Spleen (tissue), 13 donors: Measurements from ENCODE around the gene WDR48. TPM values are rescaled to one million over a fixed set of nuclear protein-coding genes. Genes with fewer than 3 reads are reported as not detected.
A peak's percentile ranks its signal among the peaks of the same experiment; 100 is the strongest.

Source experiments
- DNase-seq: peaks from one replicate; pipeline ENCODE4 v3.0.0-alpha.2; 2020
- H3K27ac ChIP-seq, 8 donors: fragments of 200-600 bp; sonication (generic) in 7 of 8; 1 replicate in 4 of 8; 2 replicates in 4 of 8; pipeline versions ENCODE4 v1.5.0 to v1.8.0; 2016 to 2021; ENCODE audit warnings: inconsistent platforms in 4 of 8, mild to moderate bottlenecking in 4 of 8, moderate library complexity in 1 of 8
- H3K27me3 ChIP-seq, 7 donors: fragments of 200-600 bp; sonication (generic) in 6 of 7; replicated peaks in 1 of 7; 1 replicate in 4 of 7; 2 replicates in 3 of 7; pipeline versions ENCODE4 v1.5.0 to v1.8.0; 2016 to 2021; ENCODE audit warnings: inconsistent platforms in 3 of 7, mild to moderate bottlenecking in 1 of 7
- H3K36me3 ChIP-seq, 6 donors: fragments of 200-600 bp; sonication (generic) in 5 of 6; 1 replicate in 4 of 6; 2 replicates in 2 of 6; pipeline versions ENCODE4 v1.5.0 to v1.8.0; 2016 to 2021; ENCODE audit warnings: inconsistent platforms in 2 of 6
- H3K4me1 ChIP-seq, 6 donors: fragments of 200-600 bp; sonication (generic) in 5 of 6; 1 replicate in 3 of 6; 2 replicates in 3 of 6; pipeline versions ENCODE4 v1.5.0 to v1.8.0; 2016 to 2021; ENCODE audit warnings: inconsistent platforms in 3 of 6
- H3K4me3 ChIP-seq, 8 donors: fragments of 200-600 bp; sonication (generic) in 7 of 8; 1 replicate in 4 of 8; 2 replicates in 4 of 8; pipeline versions ENCODE4 v1.5.0 to v1.8.0; 2016 to 2021; ENCODE audit warnings: inconsistent platforms in 4 of 8, mild to moderate bottlenecking in 4 of 8, moderate library complexity in 2 of 8
- H3K9me3 ChIP-seq, 8 donors: fragments of 200-600 bp; sonication (generic) in 7 of 8; 1 replicate in 4 of 8; 2 replicates in 4 of 8; pipeline versions ENCODE4 v1.5.0 to v1.8.0; 2016 to 2021; ENCODE audit warnings: inconsistent platforms in 4 of 8
- POLR2A ChIP-seq, 3 donors: fragments of 450-650 bp; IDR thresholded peaks; one replicate each; pipeline ENCODE4 v1.5.1; 2017; ENCODE audit warnings: antibody characterized with exemption in 3 of 3, mild to moderate bottlenecking in 1 of 3
- POLR2AphosphoS5 ChIP-seq, 3 donors: sonication (generic); formaldehyde crosslinking; IDR thresholded peaks; one replicate each; pipeline ENCODE4 v1.5.1; 2017; ENCODE audit warnings: antibody characterized with exemption in 3 of 3
- WGBS, 5 donors: extraction: QIAGEN DNeasy Blood & Tissue Kit in 3 of 5; methylation state at CpG; one replicate each; pipeline versions ENCODE4 v1.1.5 to v1.1.7; 2013 to 2018; 5-methylcytosine and 5-hydroxymethylcytosine counted together
- intact Hi-C: fragments of 100-400 bp; cut with DNase I; formaldehyde crosslinking; loops from one replicate; pipeline ENCODE4 v1.15.0; 2023; ENCODE audit warnings: low total_unique reads
- long read RNA-seq, 2 donors: transcript quantifications; one replicate each; lab custom pipeline, GENCODE V29; 2026
- polyA plus RNA-seq, 3 donors: library from polyadenylated mRNA; stranded (reverse); fragments of 200-250 nt; gene quantifications; one replicate each; pipeline ENCODE4 v1.2.1, GENCODE V29; 2013
- total RNA-seq, 7 donors: library from RNA; depleted of rRNA in 3 of 7; stranded (reverse); fragments of >200 nt in 3 of 7; fragmentation: NEBNext Ultra II Directional in 4 of 7; extraction: Animal tissue kit (Norgen Biotek cat#: 25700) in 4 of 7; gene quantifications; one replicate each; pipeline versions ENCODE4 v1.1.0 to v1.2.1, GENCODE V29; 2016 to 2021
- TF ChIP-seq, protein P1 (sequence below), 11 experiments: fragments of 200-600 bp in 7 of 11; fragments of 450-650 bp in 4 of 11; sonication (generic) in 4 of 11; IDR thresholded peaks in 8 of 11; conservative IDR thresholded peaks in 3 of 11; 1 replicate in 7 of 11; 2 replicates in 4 of 11; pipeline versions ENCODE4 v1.4.0 to v1.8.0; 2016 to 2021; ENCODE audit warnings: antibody characterized with exemption in 11 of 11, inconsistent platforms in 4 of 11, mild to moderate bottlenecking in 1 of 11
- donor health status: healthy with polysubstance abuse.
- donor health status: DM: no; HTN: no; CAD: no; lungs with moderate emphysema.
- donor health status: DM: no; HTN: no; CAD: no.
- donor health status: Bipolar disorder and iron deficiency.
- donor health status: healthy.
- donor health status: DM: no; HTN: no; CAD: no.
- donor health status: DM: yes; HTN: yes; CAD: no.

WDR48 gene
- 10 to 100 TPM; 32.7 to 45.0 (median 36.9) TPM for total RNA-seq
- polyA plus RNA-seq, result 10 to 100 TPM; 11.1 to 13.4 (median 12.7) TPM
- long read RNA-seq, donor 1, full-length matches to known transcripts, result 4 of 4 reads
- long read RNA-seq, donor 1, partial matches to known transcripts, result 0 of 4 reads
- long read RNA-seq, donor 1, other reads (novel, unspliced or antisense), result 0 of 4 reads
- long read RNA-seq, donor 2, partial matches to known transcripts, result 0 of 2 reads
- long read RNA-seq, donor 2, other reads (novel, unspliced or antisense), result 0 of 2 reads

- Histone ChIP-seq H3K4me1 (peaks cover 13 to 68% (median 42%) of the 10 kb centered on the region in 6 donors), H3K4me3 (peak within 1 kb of the TSS; percentile 82 to 99 (median 96)), H3K27ac (peak within 1 kb of the TSS; percentile 91 to 95 (median 92)), H3K9me3 (no peaks in the 10 kb centered on the region), H3K36me3 (no peaks in the 10 kb centered on the region), H3K27me3 (no peaks in the 10 kb centered on the region)
- DNase-seq, result peak; percentile 99
- intact Hi-C loops, result no loop called here
- TF ChIP-seq POLR2AphosphoS5 (IDR thresholded peaks at IDR 0.05), result peak; percentile 94 to 100 (median 99)
- TF ChIP-seq, protein P1, sequence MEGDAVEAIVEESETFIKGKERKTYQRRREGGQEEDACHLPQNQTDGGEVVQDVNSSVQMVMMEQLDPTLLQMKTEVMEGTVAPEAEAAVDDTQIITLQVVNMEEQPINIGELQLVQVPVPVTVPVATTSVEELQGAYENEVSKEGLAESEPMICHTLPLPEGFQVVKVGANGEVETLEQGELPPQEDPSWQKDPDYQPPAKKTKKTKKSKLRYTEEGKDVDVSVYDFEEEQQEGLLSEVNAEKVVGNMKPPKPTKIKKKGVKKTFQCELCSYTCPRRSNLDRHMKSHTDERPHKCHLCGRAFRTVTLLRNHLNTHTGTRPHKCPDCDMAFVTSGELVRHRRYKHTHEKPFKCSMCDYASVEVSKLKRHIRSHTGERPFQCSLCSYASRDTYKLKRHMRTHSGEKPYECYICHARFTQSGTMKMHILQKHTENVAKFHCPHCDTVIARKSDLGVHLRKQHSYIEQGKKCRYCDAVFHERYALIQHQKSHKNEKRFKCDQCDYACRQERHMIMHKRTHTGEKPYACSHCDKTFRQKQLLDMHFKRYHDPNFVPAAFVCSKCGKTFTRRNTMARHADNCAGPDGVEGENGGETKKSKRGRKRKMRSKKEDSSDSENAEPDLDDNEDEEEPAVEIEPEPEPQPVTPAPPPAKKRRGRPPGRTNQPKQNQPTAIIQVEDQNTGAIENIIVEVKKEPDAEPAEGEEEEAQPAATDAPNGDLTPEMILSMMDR (IDR thresholded peaks at IDR 0.05 in 8 of 11, conservative IDR thresholded peaks at IDR 0.05 in 3 of 11), result peak in 2 of 11 experiments; percentile 12 to 20
- TF ChIP-seq POLR2A (IDR thresholded peaks at IDR 0.05), result peak in 2 of 3 donors; percentile 88 to 93
- WGBS, 5 donors, result 0 to 2% (median 0%) methylated on average over 26 to 68 of the region's 68 CpGs
Measured at GRCh38 chr3:39051649-39052561, at the start of gene WDR48, which contains the start of gene SCN11A. TSS of gene WDR48 (plus strand) at chr3:39052016. CDS start at chr3:39052026, 10 bp downstream. TSS of gene SCN11A (minus strand) at chr3:39051944. CDS start at chr3:38950362, 101,582 bp downstream.

- TF ChIP-seq POLR2AphosphoS5 (IDR thresholded peaks at IDR 0.05) (no peak), POLR2A (IDR thresholded peaks at IDR 0.05) (no peak)
- TF ChIP-seq, protein P1 (IDR thresholded peaks at IDR 0.05 in 8 of 11, conservative IDR thresholded peaks at IDR 0.05 in 3 of 11), result no peak
- DNase-seq, result no peak
- intact Hi-C loops, result no loop called here
- WGBS, 5 donors, result 40 to 66% (median 60%) methylated on average over 2 of the region's 2 CpGs
- no peaks in the 10 kb centered on the region for H3K36me3 ChIP-seq
- no peak overlapping the region for H3K4me3 ChIP-seq
- no peak overlapping the region for H3K27ac ChIP-seq
- H3K27me3 ChIP-seq, result peaks cover 0 to 4% (median 0%) of the 10 kb centered on the region in 7 donors
- no peaks in the 10 kb centered on the region for H3K4me1 ChIP-seq
- H3K9me3 ChIP-seq, result peaks cover 0 to 6% (median 0%) of the 10 kb centered on the region in 8 donors
Measured at GRCh38 chr3:39005295-39005694, 46.5 kb upstream of the WDR48 start.

- H3K27ac ChIP-seq, result no peak overlapping the region
- intact Hi-C loops, result no loop called here
- no peak overlapping the region for H3K4me3 ChIP-seq
- H3K4me1 ChIP-seq, result no peaks in the 10 kb centered on the region
- 29 to 45% (median 37%) methylated on average over 2 of the region's 2 CpGs for WGBS, 5 donors
- peaks cover 0 to 6% (median 0%) of the 10 kb centered on the region in 8 donors for H3K9me3 ChIP-seq
- TF ChIP-seq, protein P1 (IDR thresholded peaks at IDR 0.05 in 8 of 11, conservative IDR thresholded peaks at IDR 0.05 in 3 of 11), result no peak
- no peak for TF ChIP-seq POLR2A (IDR thresholded peaks at IDR 0.05)
- no peak for TF ChIP-seq POLR2AphosphoS5 (IDR thresholded peaks at IDR 0.05)
- H3K27me3 ChIP-seq, result peaks cover 0 to 4% (median 0%) of the 10 kb centered on the region in 7 donors
- DNase-seq, result no peak
- H3K36me3 ChIP-seq, result no peaks in the 10 kb centered on the region
Measured at GRCh38 chr3:39011191-39011736, 40.6 kb upstream of the WDR48 start.
